HFF-Myc (cell line): ENCODE measurements around the gene DCHS2.

Source experiments
- DNase-seq: peaks from one replicate; pipeline ENCODE4 v3.0.0-alpha.2; 2011; ENCODE audit warnings: low read depth; ENCODE audit errors: extremely low read depth
- H3K4me3 ChIP-seq: replicated peaks from 2 replicates; pipeline ENCODE4 v1.5.1; 2011; ENCODE audit warnings: low read depth, mild to moderate bottlenecking, control low read depth, low read length
- TF ChIP-seq, protein P1 (sequence below): IDR thresholded peaks from 2 replicates; pipeline ENCODE4 v1.5.1; 2012; ENCODE audit warnings: mild to moderate bottlenecking, low read depth, low read length, control low read depth; ENCODE audit errors: missing control alignments

The DCHS2 gene

DNA sequence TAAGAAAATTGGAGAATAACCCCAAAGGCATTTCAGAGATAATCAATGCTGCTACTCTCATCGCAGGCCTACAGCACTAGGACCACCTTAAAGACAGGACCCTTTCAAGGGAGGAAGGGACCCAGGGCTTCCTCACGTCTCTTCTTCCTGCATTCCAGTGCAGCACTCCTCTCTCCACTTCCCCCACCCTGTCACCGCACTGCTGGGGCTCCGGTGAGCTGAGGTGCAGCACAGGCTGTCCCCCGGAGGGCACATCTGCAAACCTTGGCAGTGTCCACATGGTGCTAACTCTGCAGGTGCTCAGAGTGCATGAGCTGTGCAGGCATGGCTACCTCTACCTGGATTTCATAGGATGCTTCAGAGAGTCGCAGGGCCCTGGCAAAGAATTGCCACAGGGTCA, 305.6 kb downstream of the DCHS2 start:
- H3K4me3 ChIP-seq, result no peak overlapping the region
- TF ChIP-seq, protein P1, sequence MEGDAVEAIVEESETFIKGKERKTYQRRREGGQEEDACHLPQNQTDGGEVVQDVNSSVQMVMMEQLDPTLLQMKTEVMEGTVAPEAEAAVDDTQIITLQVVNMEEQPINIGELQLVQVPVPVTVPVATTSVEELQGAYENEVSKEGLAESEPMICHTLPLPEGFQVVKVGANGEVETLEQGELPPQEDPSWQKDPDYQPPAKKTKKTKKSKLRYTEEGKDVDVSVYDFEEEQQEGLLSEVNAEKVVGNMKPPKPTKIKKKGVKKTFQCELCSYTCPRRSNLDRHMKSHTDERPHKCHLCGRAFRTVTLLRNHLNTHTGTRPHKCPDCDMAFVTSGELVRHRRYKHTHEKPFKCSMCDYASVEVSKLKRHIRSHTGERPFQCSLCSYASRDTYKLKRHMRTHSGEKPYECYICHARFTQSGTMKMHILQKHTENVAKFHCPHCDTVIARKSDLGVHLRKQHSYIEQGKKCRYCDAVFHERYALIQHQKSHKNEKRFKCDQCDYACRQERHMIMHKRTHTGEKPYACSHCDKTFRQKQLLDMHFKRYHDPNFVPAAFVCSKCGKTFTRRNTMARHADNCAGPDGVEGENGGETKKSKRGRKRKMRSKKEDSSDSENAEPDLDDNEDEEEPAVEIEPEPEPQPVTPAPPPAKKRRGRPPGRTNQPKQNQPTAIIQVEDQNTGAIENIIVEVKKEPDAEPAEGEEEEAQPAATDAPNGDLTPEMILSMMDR, result no peak
- no peak for DNase-seq

DNA sequence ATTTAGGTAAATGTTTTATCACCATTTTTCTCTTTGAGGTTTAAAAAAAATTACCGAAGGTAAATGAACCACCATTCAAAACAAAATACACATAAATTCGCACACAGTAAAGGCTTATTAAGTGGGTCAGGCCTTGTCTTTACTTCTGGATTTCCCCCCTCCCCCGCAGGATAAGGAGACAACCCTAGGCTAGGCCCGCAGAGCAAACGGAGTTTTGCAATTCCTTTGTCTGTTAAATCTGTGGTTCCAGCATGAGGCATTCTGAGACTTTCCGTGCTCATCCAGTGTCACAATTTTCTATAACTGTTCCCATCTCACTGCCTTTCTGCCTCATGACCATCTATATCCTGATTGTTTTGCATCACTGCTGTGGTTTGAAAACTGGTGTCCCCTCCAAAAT, 307.4 kb downstream of the DCHS2 start:
- H3K4me3 ChIP-seq, result no peak overlapping the region
- TF ChIP-seq, protein P1, result no peak
- no peak for DNase-seq

DNA sequence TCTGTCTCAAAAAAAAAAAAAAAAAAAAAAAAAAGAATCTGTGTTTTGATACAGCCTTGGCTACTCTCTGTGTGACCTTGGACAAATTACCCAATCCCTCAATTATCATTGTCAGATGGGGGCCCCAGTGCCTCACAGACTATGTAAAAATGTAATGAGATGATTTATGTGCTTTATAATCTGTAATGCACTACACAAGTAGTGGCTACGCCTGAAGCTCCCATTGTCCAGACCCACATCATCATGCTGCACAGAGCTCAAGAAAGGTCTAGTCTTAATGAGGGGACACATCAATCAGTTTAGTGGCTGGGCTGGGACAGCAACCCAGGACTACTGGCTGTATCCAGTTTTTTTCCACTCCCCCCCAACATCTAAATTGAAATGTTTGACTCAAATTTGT, 308.3 kb downstream of the DCHS2 start:
- no peak overlapping the region for H3K4me3 ChIP-seq
- TF ChIP-seq, protein P1, result no peak
- DNase-seq, result no peak
